CD4-positive, alpha-beta T cell treated with Interferon gamma for 1 hour (primary cell): ENCODE results near the gene MBLAC1.

Source experiments
- DNase-seq: peaks from one replicate; pipeline ENCODE4 v3.0.0-alpha.2; 2020

Gene MBLAC1

GRCh38 chr7:100173806-100174495, 47.2 kb downstream of the MBLAC1 start:
- DNase-seq, result no peak

- DNase-seq, result no peak
Measured at GRCh38 chr7:100174582-100174981, 47.8 kb downstream of the MBLAC1 start.

GRCh38 chr7:100175296-100175935, 48.6 kb downstream of the MBLAC1 start:
- DNase-seq, result no peak

DNA sequence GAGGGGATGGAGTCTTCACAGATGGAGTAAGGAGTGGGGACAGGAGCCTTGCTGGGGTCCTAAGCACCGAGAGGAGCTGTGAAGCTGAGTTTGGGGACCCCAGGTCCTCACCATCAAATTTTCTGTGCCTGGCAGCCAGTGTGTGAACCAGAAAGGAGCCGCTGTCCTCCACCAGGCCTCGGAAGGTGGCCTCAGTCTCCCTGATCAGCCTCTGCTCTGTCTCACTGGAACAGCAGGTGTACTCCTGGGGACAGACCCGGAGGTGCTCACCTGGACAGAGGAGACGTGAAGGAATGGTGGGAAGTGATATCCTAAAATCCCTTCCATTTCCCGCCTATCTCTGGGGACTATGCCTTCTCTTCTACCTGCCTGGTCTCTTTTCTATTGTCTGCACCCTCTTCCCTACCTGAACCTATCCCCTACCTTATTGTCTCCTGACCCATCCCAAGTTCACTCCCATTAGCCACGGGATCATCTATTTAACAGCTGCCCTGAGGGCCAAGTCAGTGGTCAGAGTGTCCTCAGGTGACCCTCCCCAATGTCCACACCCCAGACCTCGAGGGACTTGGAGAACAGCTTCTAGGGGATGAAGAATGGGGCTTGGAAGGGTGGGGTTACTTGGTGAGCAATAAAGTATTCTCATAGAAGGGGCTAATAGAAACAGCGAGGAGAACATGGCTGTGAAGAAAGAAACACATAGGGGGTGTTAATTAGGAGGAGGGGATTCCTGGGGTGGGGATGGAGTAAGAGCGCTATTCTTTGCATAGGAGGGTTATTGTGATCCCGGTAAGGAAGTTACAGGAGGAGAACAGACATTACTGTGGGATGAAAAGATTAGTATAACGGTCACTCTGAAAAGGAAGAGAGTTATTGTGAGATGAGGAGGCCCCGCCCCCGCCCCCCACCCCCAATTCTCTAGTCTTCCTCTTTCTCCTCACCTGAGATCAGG, 49.6 kb downstream of the MBLAC1 start:
- DNase-seq, result no peak

GRCh38 chr7:100177045-100178001, 50.6 kb downstream of the MBLAC1 start, which contains the start of the genes GPC2 and STAG3:
Gene GPC2, minus strand, starts transcription at chr7:100177381. Its CDS starts 182 bp downstream, at chr7:100177199.
Gene STAG3, plus strand, starts transcription at chr7:100177918. Its CDS starts 2,639 bp downstream, at chr7:100180557.
- DNase-seq, result peak; percentile 98
